GM21737 (cell line): Measurements from ENCODE around the gene CEL.
"Not testable (repeated sequence)": the region's sequence is repeated elsewhere in the genome, so short reads cannot be mapped to it uniquely, and the experiment has no call there.

ENCODE experiments used
- ATAC-seq: cut with Tn5 transposase; IDR thresholded peaks from one replicate; pipeline ENCODE4 v1.9.1; 2021; ENCODE audit warnings: mild to moderate bottlenecking, moderate library complexity; ENCODE audit not compliant: unreplicated experiment

Gene CEL

DNA sequence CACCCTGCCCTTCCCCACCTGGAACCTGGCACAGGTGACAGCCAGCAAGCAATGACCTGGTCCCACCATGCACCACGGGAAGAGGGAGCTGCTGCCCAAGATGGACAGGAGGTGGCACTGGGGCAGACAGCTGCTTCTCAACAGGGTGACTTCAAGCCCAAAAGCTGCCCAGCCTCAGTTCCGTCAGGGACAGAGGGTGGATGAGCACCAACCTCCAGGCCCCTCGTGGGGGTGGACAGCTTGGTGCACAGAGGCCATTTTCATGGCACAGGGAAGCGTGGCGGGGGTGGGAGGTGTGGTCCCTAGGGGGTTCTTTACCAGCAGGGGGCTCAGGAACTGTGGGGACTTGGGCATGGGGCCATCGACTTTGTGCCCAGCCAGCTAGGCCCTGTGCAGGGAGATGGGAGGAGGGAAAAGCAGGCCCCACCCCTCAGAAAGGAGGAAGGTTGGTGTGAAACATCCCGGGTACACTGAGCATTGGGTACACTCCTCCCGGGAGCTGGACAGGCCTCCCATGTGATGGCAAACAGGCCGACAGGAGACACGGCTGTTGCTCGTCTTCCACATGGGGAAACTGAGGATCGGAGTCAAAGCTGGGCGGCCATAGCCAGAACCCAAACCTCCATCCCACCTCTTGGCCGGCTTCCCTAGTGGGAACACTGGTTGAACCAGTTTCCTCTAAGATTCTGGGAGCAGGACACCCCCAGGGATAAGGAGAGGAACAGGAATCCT lies 1.9 kb downstream of the CEL start:
- ATAC-seq, result no peak

DNA sequence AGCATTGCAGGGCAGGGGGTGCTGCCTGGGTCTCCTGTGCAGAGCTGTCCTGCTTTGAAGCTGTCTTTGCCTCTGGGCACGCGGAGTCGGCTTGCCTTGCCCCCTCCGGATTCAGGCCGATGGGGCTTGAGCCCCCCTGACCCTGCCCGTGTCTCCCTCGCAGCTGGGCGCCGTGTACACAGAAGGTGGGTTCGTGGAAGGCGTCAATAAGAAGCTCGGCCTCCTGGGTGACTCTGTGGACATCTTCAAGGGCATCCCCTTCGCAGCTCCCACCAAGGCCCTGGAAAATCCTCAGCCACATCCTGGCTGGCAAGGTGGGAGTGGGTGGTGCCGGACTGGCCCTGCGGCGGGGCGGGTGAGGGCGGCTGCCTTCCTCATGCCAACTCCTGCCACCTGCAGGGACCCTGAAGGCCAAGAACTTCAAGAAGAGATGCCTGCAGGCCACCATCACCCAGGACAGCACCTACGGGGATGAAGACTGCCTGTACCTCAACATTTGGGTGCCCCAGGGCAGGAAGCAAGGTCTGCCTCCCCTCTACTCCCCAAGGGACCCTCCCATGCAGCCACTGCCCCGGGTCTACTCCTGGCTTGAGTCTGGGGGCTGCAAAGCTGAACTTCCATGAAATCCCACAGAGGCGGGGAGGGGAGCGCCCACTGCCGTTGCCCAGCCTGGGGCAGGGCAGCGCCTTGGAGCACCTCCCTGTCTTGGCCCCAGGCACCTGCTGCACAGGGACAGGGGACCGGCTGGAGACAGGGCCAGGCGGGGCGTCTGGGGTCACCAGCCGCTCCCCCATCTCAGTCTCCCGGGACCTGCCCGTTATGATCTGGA lies 2.7 kb downstream of the CEL start:
- ATAC-seq, result no peak

DNA sequence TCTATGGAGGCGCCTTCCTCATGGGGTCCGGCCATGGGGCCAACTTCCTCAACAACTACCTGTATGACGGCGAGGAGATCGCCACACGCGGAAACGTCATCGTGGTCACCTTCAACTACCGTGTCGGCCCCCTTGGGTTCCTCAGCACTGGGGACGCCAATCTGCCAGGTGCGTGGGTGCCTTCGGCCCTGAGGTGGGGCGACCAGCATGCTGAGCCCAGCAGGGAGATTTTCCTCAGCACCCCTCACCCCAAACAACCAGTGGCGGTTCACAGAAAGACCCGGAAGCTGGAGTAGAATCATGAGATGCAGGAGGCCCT lies 3.2 kb downstream of the CEL start:
- ATAC-seq, result no peak

DNA sequence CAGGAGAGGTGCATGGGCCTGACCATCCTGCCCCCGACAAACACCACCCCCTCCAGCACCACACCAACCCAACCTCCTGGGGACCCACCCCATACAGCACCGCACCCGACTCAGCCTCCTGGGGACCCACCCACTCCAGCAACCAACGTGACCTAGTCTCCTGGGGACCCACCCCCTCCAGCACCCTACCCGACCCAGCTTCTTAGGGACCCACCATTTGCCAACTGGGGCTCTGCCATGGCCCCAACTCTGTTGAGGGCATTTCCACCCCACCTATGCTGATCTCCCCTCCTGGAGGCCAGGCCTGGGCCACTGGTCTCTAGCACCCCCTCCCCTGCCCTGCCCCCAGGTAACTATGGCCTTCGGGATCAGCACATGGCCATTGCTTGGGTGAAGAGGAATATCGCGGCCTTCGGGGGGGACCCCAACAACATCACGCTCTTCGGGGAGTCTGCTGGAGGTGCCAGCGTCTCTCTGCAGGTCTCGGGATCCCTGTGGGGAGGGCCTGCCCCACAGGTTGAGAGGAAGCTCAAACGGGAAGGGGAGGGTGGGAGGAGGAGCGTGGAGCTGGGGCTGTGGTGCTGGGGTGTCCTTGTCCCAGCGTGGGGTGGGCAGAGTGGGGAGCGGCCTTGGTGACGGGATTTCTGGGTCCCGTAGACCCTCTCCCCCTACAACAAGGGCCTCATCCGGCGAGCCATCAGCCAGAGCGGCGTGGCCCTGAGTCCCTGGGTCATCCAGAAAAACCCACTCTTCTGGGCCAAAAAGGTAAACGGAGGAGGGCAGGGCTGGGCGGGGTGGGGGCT lies 4.6 kb downstream of the CEL start:
- no peak for ATAC-seq

DNA sequence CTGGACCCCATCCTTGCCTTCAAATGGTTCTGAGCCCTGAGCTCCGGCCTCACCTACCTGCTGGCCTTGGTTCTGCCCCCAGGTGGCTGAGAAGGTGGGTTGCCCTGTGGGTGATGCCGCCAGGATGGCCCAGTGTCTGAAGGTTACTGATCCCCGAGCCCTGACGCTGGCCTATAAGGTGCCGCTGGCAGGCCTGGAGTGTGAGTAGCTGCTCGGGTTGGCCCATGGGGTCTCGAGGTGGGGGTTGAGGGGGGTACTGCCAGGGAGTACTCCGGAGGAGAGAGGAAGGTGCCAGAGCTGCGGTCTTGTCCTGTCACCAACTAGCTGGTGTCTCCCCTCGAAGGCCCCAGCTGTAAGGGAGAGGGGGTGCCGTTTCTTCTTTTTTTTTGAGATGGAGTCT lies 5.2 kb downstream of the CEL start:
- no peak for ATAC-seq

DNA sequence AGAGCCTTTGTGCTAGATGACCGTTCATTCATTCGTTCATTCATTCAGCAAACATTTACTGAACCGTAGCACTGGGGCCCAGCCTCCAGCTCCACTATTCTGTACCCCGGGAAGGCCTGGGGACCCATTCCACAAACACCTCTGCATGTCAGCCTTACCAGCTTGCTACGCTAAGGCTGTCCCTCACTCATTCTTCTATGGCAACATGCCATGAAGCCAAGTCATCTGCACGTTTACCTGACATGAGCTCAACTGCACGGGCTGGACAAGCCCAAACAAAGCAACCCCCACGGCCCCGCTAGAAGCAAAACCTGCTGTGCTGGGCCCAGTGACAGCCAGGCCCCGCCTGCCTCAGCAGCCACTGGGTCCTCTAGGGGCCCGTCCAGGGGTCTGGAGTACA lies 6.0 kb downstream of the CEL start:
- ATAC-seq, result no peak

DNA sequence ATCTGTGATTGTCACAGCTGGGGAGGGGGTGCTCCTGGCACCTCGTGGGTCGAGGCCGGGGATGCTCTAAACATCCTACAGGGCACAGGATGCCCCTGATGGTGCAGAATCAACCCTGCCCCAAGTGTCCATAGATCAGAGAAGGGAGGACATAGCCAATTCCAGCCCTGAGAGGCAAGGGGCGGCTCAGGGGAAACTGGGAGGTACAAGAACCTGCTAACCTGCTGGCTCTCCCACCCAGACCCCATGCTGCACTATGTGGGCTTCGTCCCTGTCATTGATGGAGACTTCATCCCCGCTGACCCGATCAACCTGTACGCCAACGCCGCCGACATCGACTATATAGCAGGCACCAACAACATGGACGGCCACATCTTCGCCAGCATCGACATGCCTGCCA lies 6.7 kb downstream of the CEL start:
- not testable (repeated sequence) for ATAC-seq

DNA sequence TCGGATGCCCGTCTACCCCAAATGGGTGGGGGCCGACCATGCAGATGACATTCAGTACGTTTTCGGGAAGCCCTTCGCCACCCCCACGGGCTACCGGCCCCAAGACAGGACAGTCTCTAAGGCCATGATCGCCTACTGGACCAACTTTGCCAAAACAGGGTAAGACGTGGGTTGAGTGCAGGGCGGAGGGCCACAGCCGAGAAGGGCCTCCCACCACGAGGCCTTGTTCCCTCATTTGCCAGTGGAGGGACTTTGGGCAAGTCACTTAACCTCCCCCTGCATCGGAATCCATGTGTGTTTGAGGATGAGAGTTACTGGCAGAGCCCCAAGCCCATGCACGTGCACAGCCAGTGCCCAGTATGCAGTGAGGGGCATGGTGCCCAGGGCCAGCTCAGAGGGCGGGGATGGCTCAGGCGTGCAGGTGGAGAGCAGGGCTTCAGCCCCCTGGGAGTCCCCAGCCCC lies 8.8 kb downstream of the CEL start:
- ATAC-seq, result not testable (repeated sequence)

DNA sequence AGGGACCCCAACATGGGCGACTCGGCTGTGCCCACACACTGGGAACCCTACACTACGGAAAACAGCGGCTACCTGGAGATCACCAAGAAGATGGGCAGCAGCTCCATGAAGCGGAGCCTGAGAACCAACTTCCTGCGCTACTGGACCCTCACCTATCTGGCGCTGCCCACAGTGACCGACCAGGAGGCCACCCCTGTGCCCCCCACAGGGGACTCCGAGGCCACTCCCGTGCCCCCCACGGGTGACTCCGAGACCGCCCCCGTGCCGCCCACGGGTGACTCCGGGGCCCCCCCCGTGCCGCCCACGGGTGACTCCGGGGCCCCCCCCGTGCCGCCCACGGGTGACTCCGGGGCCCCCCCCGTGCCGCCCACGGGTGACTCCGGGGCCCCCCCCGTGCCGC lies 9.2 kb downstream of the CEL start:
- ATAC-seq, result not testable (repeated sequence)

DNA sequence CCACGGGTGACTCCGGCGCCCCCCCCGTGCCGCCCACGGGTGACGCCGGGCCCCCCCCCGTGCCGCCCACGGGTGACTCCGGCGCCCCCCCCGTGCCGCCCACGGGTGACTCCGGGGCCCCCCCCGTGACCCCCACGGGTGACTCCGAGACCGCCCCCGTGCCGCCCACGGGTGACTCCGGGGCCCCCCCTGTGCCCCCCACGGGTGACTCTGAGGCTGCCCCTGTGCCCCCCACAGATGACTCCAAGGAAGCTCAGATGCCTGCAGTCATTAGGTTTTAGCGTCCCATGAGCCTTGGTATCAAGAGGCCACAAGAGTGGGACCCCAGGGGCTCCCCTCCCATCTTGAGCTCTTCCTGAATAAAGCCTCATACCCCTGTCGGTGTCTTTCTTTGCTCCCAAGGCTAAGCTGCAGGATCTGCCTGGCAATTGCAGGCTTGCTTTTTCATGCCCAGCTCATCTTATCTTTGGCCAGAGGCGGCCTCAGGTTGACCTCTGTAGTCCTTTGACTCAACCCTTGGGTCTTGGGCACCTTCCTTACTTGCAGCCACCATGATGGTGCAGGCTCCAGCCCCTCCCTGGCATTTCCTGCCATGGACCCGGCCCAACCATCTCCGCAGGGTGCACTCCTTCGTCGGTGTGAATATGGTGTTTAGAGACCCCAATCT lies 9.8 kb downstream of the CEL start:
- ATAC-seq, result no peak

DNA sequence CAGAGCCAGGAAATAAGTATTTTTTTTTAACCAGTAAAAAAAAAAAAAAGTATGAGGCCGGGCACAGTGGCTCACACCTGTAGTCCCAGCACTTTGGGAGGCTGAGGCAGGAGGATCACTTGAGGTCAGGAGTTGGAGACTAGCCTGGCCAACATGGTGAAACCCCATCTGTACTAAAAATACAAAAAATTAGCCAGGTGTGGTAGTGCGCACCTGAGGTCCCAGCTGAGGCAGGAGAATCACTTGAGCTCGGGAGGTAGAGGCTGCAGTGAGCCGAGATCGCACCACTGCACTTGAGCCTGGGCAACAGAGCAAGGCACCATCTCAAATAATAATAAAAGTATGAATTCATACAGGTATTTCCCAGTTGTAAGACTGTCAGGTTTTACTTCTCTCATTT lies 10.4 kb downstream of the CEL start:
- ATAC-seq, result not testable (repeated sequence)

DNA sequence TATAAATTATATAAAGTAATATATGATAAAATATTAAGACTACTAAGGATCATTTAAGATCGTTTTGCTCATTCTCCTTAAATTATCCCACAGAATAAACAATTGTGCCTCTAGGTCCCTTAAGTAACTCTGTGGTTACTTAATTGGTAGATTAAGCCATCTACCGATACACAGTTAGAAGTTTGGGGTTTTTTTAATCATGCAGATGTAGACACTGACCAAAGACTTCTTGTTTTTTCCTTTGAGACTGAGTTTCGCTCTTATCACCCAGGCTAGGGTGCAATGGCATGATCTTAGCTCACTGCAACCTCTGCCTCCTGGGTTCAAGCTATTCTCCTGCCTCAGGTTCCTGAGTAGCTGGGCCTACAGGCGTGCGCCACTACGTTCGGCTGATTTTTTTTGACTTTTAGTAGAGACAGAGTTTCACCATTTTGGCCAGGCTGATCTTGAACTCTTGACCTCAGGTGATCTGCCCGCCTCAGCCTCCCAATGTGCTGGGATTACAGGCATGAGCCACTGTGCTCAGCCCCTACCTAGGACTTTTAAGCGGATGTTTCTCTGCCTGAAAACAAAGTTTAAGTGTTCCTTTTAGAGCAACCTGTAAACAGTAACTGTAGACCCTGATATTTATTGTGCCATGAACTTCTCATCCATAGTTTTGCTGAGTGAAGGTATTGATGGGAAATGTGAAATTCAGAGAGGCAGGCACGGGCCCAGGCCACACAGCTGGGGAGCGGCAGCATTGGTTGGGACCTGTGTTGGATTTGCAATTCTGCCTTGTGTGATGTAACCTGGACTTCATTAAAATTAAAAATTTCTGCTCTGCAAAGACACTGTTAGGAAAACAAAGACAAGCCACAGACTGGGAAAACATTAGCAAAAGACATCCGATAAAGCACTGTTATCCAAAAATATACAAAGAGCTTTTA lies 11.6 kb downstream of the CEL start:
- no peak for ATAC-seq

DNA sequence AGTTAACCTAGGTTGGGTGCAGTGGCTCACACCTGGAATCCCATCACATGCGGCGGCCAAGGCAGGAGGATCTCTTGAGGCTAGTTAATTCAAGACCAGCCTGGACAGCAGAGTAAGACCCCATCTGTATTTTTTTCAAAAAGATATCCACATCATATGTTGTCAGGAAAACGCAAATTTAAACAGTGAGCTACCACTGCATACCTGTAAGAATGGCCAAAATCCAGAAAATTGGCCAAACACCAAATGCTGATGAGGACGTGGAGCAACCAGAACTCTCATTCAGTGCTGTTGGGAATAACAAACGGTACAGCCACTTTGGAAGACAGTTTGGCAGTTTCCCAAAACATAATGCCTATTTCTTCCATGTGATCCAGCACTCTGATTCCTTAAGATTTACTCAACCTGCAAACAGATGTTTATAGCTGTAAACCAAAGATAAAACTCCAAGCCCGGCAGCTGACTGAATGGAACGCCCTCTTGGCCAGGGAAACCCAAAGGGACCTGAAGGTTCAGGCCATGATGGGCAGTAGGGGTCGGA lies 12.4 kb downstream of the CEL start:
- ATAC-seq, result no peak

DNA sequence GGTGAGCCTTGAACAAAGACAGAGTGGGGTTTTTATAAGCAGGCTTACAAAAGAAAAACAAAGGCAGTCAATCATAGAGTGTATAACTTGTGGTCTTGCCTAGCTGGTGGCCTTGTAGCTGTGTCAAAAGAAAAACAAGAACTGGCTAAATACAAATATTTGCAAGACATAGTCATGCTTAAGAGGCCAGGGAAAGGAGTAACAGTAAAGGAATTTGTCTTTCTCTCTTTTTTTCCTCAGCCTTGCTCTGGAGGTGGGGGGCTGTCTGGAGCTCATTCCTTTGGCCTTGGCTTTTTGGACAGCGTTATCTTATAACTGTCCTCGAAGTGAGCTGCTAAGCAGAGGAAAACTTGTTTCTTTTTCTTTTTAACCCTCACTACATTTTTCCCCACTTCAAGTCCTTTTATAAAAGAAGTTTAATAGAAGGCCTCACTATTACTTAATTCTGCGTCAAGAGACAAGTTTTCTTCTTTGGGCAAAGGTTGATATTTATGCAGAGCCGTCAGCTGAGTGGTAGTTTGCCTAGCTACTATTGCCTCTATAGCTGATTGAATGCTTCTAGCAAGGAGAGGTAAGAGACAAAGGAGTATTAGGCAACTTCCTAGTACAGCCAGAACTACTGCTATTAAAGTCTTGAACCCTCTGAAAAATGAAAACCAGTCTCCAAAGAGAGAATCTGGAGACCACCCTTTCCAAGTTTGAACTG lies 14.3 kb downstream of the CEL start:
- no peak for ATAC-seq

DNA sequence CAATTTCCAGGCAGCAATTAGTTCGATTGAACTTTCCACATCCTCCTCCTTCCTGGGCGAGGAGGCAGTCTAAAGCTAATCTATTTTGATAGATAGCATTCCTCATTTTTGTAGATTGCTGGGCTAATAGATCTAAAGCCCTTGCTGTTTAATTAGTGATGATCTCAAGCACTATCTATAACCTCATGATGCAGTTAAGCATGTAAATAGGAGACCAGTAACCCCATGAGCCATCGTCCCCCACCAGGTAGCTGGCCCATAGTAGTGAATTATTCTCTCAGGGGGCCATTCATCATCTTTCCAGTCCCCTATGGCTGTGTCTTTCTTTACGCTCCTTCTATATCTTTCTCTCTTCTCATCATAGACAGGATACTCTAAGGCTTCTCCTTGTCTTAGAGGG lies 14.9 kb downstream of the CEL start:
- ATAC-seq, result no peak

DNA sequence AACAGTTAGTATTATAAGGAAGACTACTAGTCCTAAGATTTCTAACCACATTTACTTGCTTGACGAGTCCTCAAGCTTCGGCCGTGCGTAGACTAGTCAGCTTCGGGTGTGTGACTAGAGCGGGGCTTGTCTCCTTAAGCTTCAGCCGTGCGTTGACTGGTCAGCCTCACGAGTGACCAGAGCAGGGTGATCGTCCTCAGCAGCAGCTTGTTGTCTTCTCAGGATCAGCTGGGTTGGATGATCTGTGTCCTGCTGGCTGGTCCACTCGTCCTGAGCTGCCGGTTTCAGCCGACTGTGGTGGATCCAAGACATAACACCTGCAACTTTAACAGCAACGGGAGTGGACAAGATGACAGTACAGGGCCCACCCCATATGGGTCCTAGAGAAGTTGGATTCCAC lies 16.7 kb downstream of the CEL start:
- ATAC-seq, result no peak

DNA sequence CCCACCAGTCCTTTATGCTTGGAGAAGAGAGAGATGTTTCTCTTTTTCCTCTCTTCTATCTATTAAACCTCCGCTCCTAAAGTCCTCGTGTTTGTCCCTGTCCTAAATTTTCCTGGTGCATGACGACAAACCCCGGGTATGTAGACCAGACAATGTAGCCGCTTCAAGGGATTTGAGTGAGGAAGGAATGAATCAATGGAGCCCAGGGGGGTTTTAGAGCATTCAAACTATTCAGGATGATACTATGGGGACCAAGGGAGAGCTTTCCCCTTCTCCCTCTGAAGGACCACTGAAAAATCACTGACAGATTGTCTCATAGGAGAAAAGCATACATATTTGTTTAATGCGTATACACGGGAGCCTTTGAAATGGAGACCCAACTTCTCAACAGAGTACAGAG lies 18.4 kb downstream of the CEL start:
- no peak for ATAC-seq

DNA sequence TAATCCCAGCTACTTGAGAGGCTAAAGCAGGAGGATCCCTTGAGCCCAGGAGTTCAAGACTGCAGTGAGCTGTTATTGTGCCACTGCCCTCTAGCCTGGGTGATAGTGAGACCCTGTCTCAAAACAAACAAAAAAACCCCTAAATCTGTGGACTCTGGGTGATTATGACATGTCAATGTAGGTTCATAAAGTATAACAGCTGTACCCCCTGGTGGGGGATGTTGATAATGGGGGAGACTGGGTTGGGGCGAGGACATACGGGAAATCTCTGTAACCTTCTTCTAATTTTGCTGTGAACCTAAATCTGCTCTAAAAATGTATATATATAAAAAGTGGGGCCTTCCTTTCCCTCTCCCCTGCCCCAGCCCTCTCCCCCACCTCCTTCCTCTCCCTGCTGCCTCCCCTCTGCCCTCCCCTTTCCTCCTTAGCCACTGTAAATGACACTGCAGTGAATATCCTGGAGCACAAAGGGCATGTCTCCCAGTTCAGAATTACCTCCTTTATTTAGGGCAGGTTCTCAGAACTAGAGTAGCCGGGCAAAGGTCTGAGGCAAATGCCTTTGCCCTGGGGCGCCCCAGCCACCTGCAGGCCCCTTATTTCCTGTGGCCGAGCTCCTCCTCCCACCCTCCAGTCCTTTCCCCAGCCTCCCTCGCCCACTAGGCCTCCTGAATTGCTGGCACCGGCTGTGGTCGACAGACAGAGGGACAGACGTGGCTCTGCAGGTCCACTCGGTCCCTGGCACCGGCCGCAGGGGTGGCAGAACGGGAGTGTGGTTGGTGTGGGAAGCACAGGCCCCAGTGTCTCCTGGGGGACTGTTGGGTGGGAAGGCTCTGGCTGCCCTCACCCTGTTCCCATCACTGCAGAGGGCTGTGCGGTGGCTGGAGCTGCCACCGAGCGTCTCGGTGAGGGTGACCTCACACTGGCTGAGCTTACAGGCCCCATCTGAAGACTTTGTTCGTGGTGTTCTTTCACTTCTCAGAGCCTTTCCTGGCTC lies 19.3 kb downstream of the CEL start:
- ATAC-seq, result not testable (repeated sequence)
